ENCODE measurements around the gene STAB1. TPM values are rescaled to one million over a fixed set of nuclear protein-coding genes. Genes with fewer than 3 reads are reported as not detected.

The STAB1 gene
- total and polyA plus RNA-seq, 2 of the 8 experiments (the other 6 are each of a cell fraction or from before 2014, with no cell fraction given) = 1.0 to 1.9 TPM

- H2BK20ac ChIP-seq (ENCODE audit: low read length) = no peak overlapping the region
- no peak overlapping the region for H2BK5ac ChIP-seq (ENCODE audit: low read depth, low read length)
- H3K23ac ChIP-seq (ENCODE audit: insufficient read length) = no peak overlapping the region
- no peaks in the 10 kb centered on the region for H3K79me2 ChIP-seq (ENCODE audit: control insufficient read depth in 1 of 2, insufficient read depth in 2 of 2, low read length in 2 of 2)
- H2BK120ac ChIP-seq (replicated peaks; ENCODE audit: low read depth, low read length) = no peak overlapping the region
- no peaks in the 10 kb centered on the region for H3K9me3 ChIP-seq (ENCODE audit: insufficient read depth in 2 of 2, low read depth in 1 of 2, low read length in 1 of 2)
- 88% methylated on average over 9 of the region's 9 CpGs; no CpG with 5 or more reads in 1 of the 2 experiments for WGBS, 2 experiments (ENCODE audit: extremely low coverage in 1 of 2, insufficient coverage in 1 of 2, insufficient read length in 1 of 2, insufficient replicate concordance in 2 of 2, low coverage in 1 of 2, low lambda C conversion rate in 2 of 2, missing lambda C conversion rate in 1 of 2)
- H3K4me3 ChIP-seq (ENCODE audit: extremely low read depth in 1 of 4, insufficient read depth in 2 of 4, low read depth in 3 of 4, low read length in 4 of 4) = no peak overlapping the region
- no peaks in the 10 kb centered on the region for H3K23me2 ChIP-seq (ENCODE audit: low read depth, low read length)
- no peak for FAIRE-seq
- peaks cover 8 to 50% (median 20%) of the 10 kb centered on the region in 4 experiments for H3K36me3 ChIP-seq (ENCODE audit: control insufficient read depth in 2 of 4, insufficient read depth in 4 of 4, low read length in 3 of 4)
- no peak overlapping the region for H3K18ac ChIP-seq (ENCODE audit: extremely low read depth, low read length)
- no peaks in the 10 kb centered on the region for H3K4me1 ChIP-seq (replicated peaks in 1 of 4; ENCODE audit: control insufficient read depth in 3 of 4, insufficient read depth in 4 of 4, low read length in 3 of 4)
- H3K4ac ChIP-seq (replicated peaks; ENCODE audit: insufficient read length, low read depth, low read length) = no peak overlapping the region
- H4K20me1 ChIP-seq (replicated peaks in 1 of 2; ENCODE audit: control insufficient read depth in 1 of 2, insufficient read depth in 2 of 2, low read length in 2 of 2) = peaks cover 0 to 4% of the 10 kb centered on the region in 2 experiments
- no peaks in the 10 kb centered on the region for H3K27me3 ChIP-seq (replicated peaks in 1 of 4; ENCODE audit: control insufficient read depth in 3 of 4, extremely low read depth in 1 of 4, insufficient read depth in 3 of 4, low read length in 3 of 4)
- no peak overlapping the region for H4K8ac ChIP-seq (ENCODE audit: extremely low read depth, insufficient read depth, low read length)
- H3K27ac ChIP-seq (ENCODE audit: low read depth, low read length) = no peak overlapping the region
- no peak overlapping the region for H2BK15ac ChIP-seq (ENCODE audit: low read length)
- no peak overlapping the region for H2AK5ac ChIP-seq (ENCODE audit: low read depth, low read length)
- peaks cover 2% of the 10 kb centered on the region for H3K79me1 ChIP-seq (ENCODE audit: low read depth, low read length)
- no peak overlapping the region for H3K4me2 ChIP-seq (ENCODE audit: insufficient read depth in 1 of 2, low read depth in 2 of 2, low read length in 2 of 2)
- no peak overlapping the region for H2AFZ ChIP-seq (ENCODE audit: low read length)
- DNase-seq (ENCODE audit: low read depth in 1 of 2, low spot score in 2 of 2) = no peak
- no peak overlapping the region for H4K5ac ChIP-seq (ENCODE audit: insufficient read length, low read depth, low read length)
- H2BK12ac ChIP-seq (ENCODE audit: low read depth, low read length) = no peak overlapping the region
- ChIA-PET POLR2A (ENCODE audit: partially characterized antibody) (no interaction called here), CTCF (ENCODE audit: partially characterized antibody) (interaction anchor here (1.3 kb wide), 1 partner anchor 10 kb away, joined by 5 read pairs; no protein-coding TSS in a partner anchor)
- H4K91ac ChIP-seq (replicated peaks; ENCODE audit: insufficient read length, low read length) = no peak overlapping the region
- H3K9ac ChIP-seq (replicated peaks in 1 of 4; ENCODE audit: extremely low read depth in 1 of 4, low read depth in 3 of 4, low read length in 3 of 4) = peak overlapping the region in 1 of 4 experiments; percentile 3; a peak in 1 of 7 replicates
- H3K56ac ChIP-seq (replicated peaks; ENCODE audit: insufficient read length, low read depth, low read length) = no peak overlapping the region
- H3K14ac ChIP-seq (ENCODE audit: insufficient read length) = no peak overlapping the region
- TF ChIP-seq SIRT6 (IDR thresholded peaks at IDR 0.05; ENCODE audit: low read length) (no peak), SP1 (IDR thresholded peaks at IDR 0.05; ENCODE audit: low read depth, low read length) (no peak), POU5F1 (IDR thresholded peaks at IDR 0.05; ENCODE audit: low read depth, low read length) (no peak), BRCA1 (IDR thresholded peaks at IDR 0.05; ENCODE audit: low read depth, low read length) (no peak), YY1 (IDR thresholded peaks at IDR 0.05; ENCODE audit: low read depth, low read length) (no peak), CEBPB (IDR thresholded peaks at IDR 0.05; ENCODE audit: low read depth, low read length) (no peak), CBX8 (IDR thresholded peaks at IDR 0.05; ENCODE audit: borderline replicate concordance, low read depth, low read length) (no peak), EP300 (IDR thresholded peaks at IDR 0.05; ENCODE audit: borderline replicate concordance in 1 of 2, low read depth in 2 of 2, low read length in 2 of 2) (no peak), RBBP5 (IDR thresholded peaks at IDR 0.05; ENCODE audit: borderline replicate concordance, low read depth, low read length) (no peak), EZH2 (IDR thresholded peaks at IDR 0.05; ENCODE audit: low read depth, low read length, severe bottlenecking) (no peak), CBX5 (IDR thresholded peaks at IDR 0.05; ENCODE audit: low read depth, low read length) (no peak)
Measured at GRCh38 chr3:52557011-52557960, 62.1 kb downstream of the STAB1 start.
